Activated CD8-positive, alpha-beta memory T cell treated with anti-CD3 and anti-CD28 coated beads for 24 hours (primary cell): ENCODE measurements around the gene HELZ.

Experiments
- DNase-seq: peaks from one replicate; pipeline ENCODE4 v3.0.0-alpha.2; 2020

The HELZ gene

GRCh38 chr17:67021196-67021595, 223.8 kb downstream of the HELZ start:
- no peak for DNase-seq
